ENCODE results near the gene DIRAS2. TPM values are rescaled to one million over a fixed set of nuclear protein-coding genes. Genes with fewer than 3 reads are reported as not detected.

DIRAS2 gene
- total and polyA plus RNA-seq, 2 donors (not counting 3 experiments of a cell fraction or from before 2014, with no cell fraction given), result not detected

- ChIA-PET CTCF (no interaction called here), POLR2A (no interaction called here)
- H3K27me3 ChIP-seq (ENCODE audit: control insufficient read depth in 2 of 2, insufficient read depth in 2 of 2, low read length in 2 of 2), result no peaks in the 10 kb centered on the region
- dilution Hi-C loops (cut with MboI; ENCODE audit: extremely low pct_ligation_motif_present, low sequenced_read_pairs), result no loop called here
- peaks cover 3% of the 10 kb centered on the region for H3K9me3 ChIP-seq (replicated peaks; ENCODE audit: control insufficient read depth, insufficient read depth, low read length)
- no peaks in the 10 kb centered on the region for H3K36me3 ChIP-seq (ENCODE audit: control insufficient read depth in 2 of 2, extremely low read depth in 1 of 2, insufficient read depth in 2 of 2, low read length in 2 of 2)
- no peak overlapping the region for H3K27ac ChIP-seq (ENCODE audit: insufficient read depth, low read depth, low read length)
- H3K4me1 ChIP-seq (ENCODE audit: control insufficient read depth, extremely low read depth, insufficient read depth, low read length), result no peaks in the 10 kb centered on the region
- DNase-seq (ENCODE audit: low read depth, low spot score), result no peak
- H3K9me1 ChIP-seq (replicated peaks; ENCODE audit: control insufficient read depth, extremely low read depth, insufficient read depth, low read length), result no peaks in the 10 kb centered on the region
- TF ChIP-seq FOS (IDR thresholded peaks at IDR 0.05; ENCODE audit: borderline replicate concordance, insufficient read depth, low read length), result no peak
- TF ChIP-seq EZH2 (IDR thresholded peaks at IDR 0.05; ENCODE audit: borderline replicate concordance, low read depth, low read length, severe bottlenecking), result no peak
- no peak for TF ChIP-seq JUN (IDR thresholded peaks at IDR 0.05; ENCODE audit: borderline replicate concordance, insufficient read depth, insufficient read length, low read depth)
- TF ChIP-seq, protein P1, sequence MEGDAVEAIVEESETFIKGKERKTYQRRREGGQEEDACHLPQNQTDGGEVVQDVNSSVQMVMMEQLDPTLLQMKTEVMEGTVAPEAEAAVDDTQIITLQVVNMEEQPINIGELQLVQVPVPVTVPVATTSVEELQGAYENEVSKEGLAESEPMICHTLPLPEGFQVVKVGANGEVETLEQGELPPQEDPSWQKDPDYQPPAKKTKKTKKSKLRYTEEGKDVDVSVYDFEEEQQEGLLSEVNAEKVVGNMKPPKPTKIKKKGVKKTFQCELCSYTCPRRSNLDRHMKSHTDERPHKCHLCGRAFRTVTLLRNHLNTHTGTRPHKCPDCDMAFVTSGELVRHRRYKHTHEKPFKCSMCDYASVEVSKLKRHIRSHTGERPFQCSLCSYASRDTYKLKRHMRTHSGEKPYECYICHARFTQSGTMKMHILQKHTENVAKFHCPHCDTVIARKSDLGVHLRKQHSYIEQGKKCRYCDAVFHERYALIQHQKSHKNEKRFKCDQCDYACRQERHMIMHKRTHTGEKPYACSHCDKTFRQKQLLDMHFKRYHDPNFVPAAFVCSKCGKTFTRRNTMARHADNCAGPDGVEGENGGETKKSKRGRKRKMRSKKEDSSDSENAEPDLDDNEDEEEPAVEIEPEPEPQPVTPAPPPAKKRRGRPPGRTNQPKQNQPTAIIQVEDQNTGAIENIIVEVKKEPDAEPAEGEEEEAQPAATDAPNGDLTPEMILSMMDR (IDR thresholded peaks at IDR 0.05; ENCODE audit: extremely low read depth in 1 of 2, insufficient read depth in 1 of 2, low read depth in 1 of 2, low read length in 2 of 2), result no peak
- no peak for TF ChIP-seq POLR2A (IDR thresholded peaks at IDR 0.05; ENCODE audit: low read depth, low read length)
- no peak for TF ChIP-seq GATA2 (IDR thresholded peaks at IDR 0.05; ENCODE audit: insufficient read depth, insufficient read length, low read depth, low read length)
- no peak for TF ChIP-seq MAX (IDR thresholded peaks at IDR 0.05; ENCODE audit: insufficient read depth, insufficient read length)
- TF ChIP-seq MYC (IDR thresholded peaks at IDR 0.05; ENCODE audit: low read depth, low read length), result no peak
- TF ChIP-seq POLR2AphosphoS5 (IDR thresholded peaks at IDR 0.05; ENCODE audit: insufficient read depth, low read depth, low read length), result no peak
- no peak overlapping the region for H3K4me3 ChIP-seq (replicated peaks in 1 of 3; ENCODE audit: insufficient read depth in 1 of 3, low read depth in 1 of 3, low read length in 3 of 3)
- H3K79me2 ChIP-seq (ENCODE audit: control insufficient read depth, insufficient read depth, low read length), result no peaks in the 10 kb centered on the region
- FAIRE-seq, result no peak
- no peaks in the 10 kb centered on the region for H4K20me1 ChIP-seq (replicated peaks; ENCODE audit: control insufficient read depth, extremely low read depth, insufficient read depth, low read length)
- no peak overlapping the region for H3K9ac ChIP-seq (replicated peaks; ENCODE audit: extremely low read depth, insufficient read depth, low read length)
- no peak overlapping the region for H3K4me2 ChIP-seq (ENCODE audit: insufficient read depth, low read length)
- no TSS peak for BruUV-seq (replicated peaks)
- intact Hi-C loops (cut with micrococcal nuclease), result no loop called here
- no peak overlapping the region for H2AFZ ChIP-seq (ENCODE audit: low read depth, low read length)
Measured at GRCh38 chr9:90684736-90685135, 42.1 kb upstream of the DIRAS2 start.
